Measurements from ENCODE around the gene KIF6. TPM values are rescaled to one million over a fixed set of nuclear protein-coding genes. Genes with fewer than 3 reads are reported as not detected.

The KIF6 gene
- total RNA-seq, 1 donor from 2014 or later = 1.3 TPM

DNA sequence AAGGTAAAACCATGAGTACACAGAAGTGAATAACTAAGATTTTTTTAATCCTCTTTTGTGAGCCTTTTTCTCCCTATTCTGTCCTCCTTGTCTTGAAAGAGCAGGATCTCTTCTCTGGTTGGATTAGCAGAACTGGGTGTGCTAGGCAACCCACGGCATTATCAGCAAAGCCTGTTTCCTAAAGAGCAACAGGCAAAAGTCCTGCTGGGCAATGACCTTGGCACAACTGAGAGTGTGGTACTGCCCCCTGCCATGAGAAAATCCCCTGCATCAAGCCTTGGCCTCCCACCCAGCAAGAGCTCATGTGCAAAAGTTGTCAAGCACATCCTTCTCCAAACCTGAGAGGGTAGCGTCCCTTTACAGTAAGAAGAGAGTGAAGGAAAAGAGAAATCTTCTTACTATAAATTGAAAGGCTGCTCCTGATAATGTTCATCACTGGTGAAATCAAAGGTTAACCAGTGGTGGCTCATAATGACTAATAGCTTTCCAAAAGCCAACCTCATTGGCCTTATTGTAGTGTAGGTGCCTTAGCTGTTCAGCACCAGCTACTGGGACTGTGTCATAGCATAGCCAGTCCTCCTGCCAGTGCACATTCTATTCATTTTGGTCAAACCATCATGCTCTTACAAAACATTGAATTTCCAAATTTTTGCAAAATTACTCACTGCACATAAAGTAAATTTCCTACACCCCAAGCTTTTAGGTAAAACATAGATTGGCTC, 17.1 kb downstream of the KIF6 start:
- Mint-ChIP-seq H3K4me1 (ENCODE audit: unreplicated experiment) (no peaks in the 10 kb centered on the region), H3K27me3 (ENCODE audit: unreplicated experiment) (no peaks in the 10 kb centered on the region), H3K9me3 (ENCODE audit: unreplicated experiment) (no peaks in the 10 kb centered on the region), H3K27ac (ENCODE audit: unreplicated experiment) (no peak overlapping the region), H3K36me3 (ENCODE audit: unreplicated experiment) (no peaks in the 10 kb centered on the region), H3K4me3 (ENCODE audit: unreplicated experiment) (no peak overlapping the region)
- TF ChIP-seq, protein P1, sequence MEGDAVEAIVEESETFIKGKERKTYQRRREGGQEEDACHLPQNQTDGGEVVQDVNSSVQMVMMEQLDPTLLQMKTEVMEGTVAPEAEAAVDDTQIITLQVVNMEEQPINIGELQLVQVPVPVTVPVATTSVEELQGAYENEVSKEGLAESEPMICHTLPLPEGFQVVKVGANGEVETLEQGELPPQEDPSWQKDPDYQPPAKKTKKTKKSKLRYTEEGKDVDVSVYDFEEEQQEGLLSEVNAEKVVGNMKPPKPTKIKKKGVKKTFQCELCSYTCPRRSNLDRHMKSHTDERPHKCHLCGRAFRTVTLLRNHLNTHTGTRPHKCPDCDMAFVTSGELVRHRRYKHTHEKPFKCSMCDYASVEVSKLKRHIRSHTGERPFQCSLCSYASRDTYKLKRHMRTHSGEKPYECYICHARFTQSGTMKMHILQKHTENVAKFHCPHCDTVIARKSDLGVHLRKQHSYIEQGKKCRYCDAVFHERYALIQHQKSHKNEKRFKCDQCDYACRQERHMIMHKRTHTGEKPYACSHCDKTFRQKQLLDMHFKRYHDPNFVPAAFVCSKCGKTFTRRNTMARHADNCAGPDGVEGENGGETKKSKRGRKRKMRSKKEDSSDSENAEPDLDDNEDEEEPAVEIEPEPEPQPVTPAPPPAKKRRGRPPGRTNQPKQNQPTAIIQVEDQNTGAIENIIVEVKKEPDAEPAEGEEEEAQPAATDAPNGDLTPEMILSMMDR (IDR thresholded peaks at IDR 0.05) = no peak
- no peak for DNase-seq (ENCODE audit: extremely low spot score, unreplicated experiment)

DNA sequence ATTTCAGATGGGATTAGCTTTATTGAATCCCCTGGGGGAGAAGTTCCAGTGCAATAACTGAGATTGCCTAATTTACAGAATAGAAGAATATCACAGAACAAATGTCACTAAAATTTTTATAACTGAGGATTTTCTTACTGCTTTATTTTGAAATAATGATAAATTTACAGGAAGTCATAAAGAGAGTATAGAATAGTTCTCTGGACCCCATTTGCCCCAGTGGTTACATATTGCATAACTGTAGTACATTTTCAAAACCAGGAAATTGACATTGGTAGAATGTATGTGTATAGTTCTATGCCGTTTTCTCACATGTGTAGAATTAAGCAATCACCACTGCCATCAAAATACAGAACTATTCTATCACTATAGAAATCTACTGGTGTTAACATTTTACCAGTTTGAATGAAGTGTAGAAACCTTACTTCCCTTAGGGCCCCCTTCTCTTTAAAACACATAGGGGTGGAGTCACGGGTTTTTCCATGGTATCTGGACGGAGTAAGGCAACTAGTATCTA, 18.3 kb downstream of the KIF6 start:
- H3K9me3 Mint-ChIP-seq (ENCODE audit: unreplicated experiment) = no peaks in the 10 kb centered on the region
- TF ChIP-seq, protein P1 (IDR thresholded peaks at IDR 0.05) = no peak
- no peaks in the 10 kb centered on the region for H3K4me1 Mint-ChIP-seq (ENCODE audit: unreplicated experiment)
- no peaks in the 10 kb centered on the region for H3K27me3 Mint-ChIP-seq (ENCODE audit: unreplicated experiment)
- no peak overlapping the region for H3K27ac Mint-ChIP-seq (ENCODE audit: unreplicated experiment)
- H3K36me3 Mint-ChIP-seq (ENCODE audit: unreplicated experiment) = no peaks in the 10 kb centered on the region
- H3K4me3 Mint-ChIP-seq (ENCODE audit: unreplicated experiment) = no peak overlapping the region
- no peak for DNase-seq (ENCODE audit: extremely low spot score, unreplicated experiment)

DNA sequence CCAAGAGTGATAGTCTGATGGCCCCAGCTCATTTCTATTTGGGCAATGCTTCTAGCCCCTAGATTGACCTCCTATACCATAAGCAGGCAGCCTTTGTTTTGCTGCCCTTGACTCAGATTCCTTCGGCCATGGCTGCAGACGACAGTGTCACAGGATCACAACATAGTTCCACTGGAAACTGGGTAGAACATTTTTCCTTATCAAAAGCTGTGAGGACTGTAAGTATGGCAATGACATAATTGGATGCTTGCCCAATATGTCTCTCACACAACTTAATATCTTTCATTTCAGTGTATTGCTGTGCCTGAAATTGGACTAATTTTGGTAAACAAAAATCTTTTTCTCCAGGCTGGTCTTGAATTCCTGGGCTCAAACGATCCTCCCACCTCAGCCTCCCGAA, 22.9 kb downstream of the KIF6 start:
- no peak for DNase-seq (ENCODE audit: extremely low spot score, unreplicated experiment)
- Mint-ChIP-seq H3K36me3 (ENCODE audit: unreplicated experiment) (no peaks in the 10 kb centered on the region), H3K4me1 (ENCODE audit: unreplicated experiment) (no peaks in the 10 kb centered on the region), H3K27me3 (ENCODE audit: unreplicated experiment) (no peaks in the 10 kb centered on the region), H3K9me3 (ENCODE audit: unreplicated experiment) (no peaks in the 10 kb centered on the region), H3K27ac (ENCODE audit: unreplicated experiment) (no peak overlapping the region), H3K4me3 (ENCODE audit: unreplicated experiment) (no peak overlapping the region)
- TF ChIP-seq, protein P1 (IDR thresholded peaks at IDR 0.05) = no peak

DNA sequence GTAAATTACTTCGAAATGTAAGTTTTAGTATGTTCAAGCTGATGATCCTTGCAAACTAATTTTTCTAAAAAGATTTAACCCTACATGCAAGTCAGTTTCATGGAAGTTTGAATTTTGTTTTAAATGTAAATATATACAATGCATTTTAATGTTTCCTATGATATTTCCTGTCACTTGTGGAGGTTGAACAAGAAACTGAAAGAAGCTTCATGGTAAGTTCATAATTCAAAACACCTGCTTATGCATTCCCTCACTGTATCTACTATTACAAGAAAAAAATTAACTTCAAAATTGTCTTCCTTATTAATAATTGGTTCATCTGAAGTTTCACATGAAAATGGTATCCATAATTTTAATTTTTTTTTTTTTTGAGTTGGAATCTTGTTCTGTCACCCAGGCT, 24.8 kb downstream of the KIF6 start:
- Mint-ChIP-seq H3K4me3 (ENCODE audit: unreplicated experiment) (no peak overlapping the region), H3K9me3 (ENCODE audit: unreplicated experiment) (peaks cover 5% of the 10 kb centered on the region), H3K4me1 (ENCODE audit: unreplicated experiment) (no peaks in the 10 kb centered on the region), H3K27ac (ENCODE audit: unreplicated experiment) (no peak overlapping the region), H3K27me3 (ENCODE audit: unreplicated experiment) (no peaks in the 10 kb centered on the region), H3K36me3 (ENCODE audit: unreplicated experiment) (no peaks in the 10 kb centered on the region)
- no peak for DNase-seq (ENCODE audit: extremely low spot score, unreplicated experiment)
- TF ChIP-seq, protein P1 (IDR thresholded peaks at IDR 0.05) = no peak

DNA sequence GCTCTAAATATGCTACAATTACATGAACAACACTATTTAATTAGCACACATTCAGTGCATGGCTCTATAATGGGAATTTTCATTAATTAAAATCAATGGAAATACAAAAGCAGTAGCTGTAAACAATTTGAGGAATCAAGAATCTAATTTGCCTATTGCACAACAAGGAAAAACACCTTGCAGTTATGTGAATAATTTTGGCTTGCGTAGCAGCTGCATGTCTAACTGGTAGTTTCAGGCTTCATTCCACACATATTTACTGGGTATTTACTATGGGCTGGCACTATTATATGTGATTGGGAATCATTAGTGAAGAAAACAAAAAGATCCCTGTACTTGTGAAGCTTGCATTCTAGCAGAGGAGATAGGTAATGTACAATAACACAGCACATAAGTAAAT, 26.4 kb downstream of the KIF6 start:
- no peaks in the 10 kb centered on the region for H3K36me3 Mint-ChIP-seq (ENCODE audit: unreplicated experiment)
- TF ChIP-seq, protein P1 (IDR thresholded peaks at IDR 0.05) = no peak
- H3K4me1 Mint-ChIP-seq (ENCODE audit: unreplicated experiment) = no peaks in the 10 kb centered on the region
- no peak for DNase-seq (ENCODE audit: extremely low spot score, unreplicated experiment)
- H3K9me3 Mint-ChIP-seq (ENCODE audit: unreplicated experiment) = peaks cover 14% of the 10 kb centered on the region
- no peak overlapping the region for H3K27ac Mint-ChIP-seq (ENCODE audit: unreplicated experiment)
- H3K27me3 Mint-ChIP-seq (ENCODE audit: unreplicated experiment) = no peaks in the 10 kb centered on the region
- no peak overlapping the region for H3K4me3 Mint-ChIP-seq (ENCODE audit: unreplicated experiment)

Measured in osteocyte (in vitro differentiated cells).